DOHH2 (cell line): ENCODE data around the gene SIPA1L3.

ENCODE experiments used
- H3F3A ChIP-seq: fragments of 200-600 bp; sonication (generic), shearing (Covaris generic); 2 replicates; pipeline ENCODE4 v1.6.0; 2016; ENCODE audit warnings: antibody characterized with exemption, mild to moderate bottlenecking; ENCODE audit not compliant: control insufficient read depth, insufficient read depth
- H3K27ac ChIP-seq: fragments of 200-600 bp; sonication (generic); 2 replicates; pipeline ENCODE4 v1.5.1; 2014; ENCODE audit warnings: low read depth, mild to moderate bottlenecking, low read length, moderate library complexity
- H3K27me3 ChIP-seq: fragments of 200-600 bp; sonication (generic); 2 replicates; pipeline ENCODE4 v1.6.1; 2014; ENCODE audit warnings: mild to moderate bottlenecking, low read length, mixed read lengths; ENCODE audit not compliant: control insufficient read depth
- H3K36me3 ChIP-seq: fragments of 200-600 bp; sonication (generic); 2 replicates; pipeline ENCODE4 v1.6.1; 2014; ENCODE audit warnings: mild to moderate bottlenecking, low read length, moderate library complexity, mixed read lengths; ENCODE audit not compliant: control insufficient read depth
- H3K4me1 ChIP-seq: fragments of 200-600 bp; sonication (generic); 2 replicates; pipeline ENCODE4 v1.6.1; 2014; ENCODE audit warnings: mild to moderate bottlenecking, low read length, mixed read lengths; ENCODE audit not compliant: control insufficient read depth
- H3K4me2 ChIP-seq: fragments of 200-600 bp; sonication (generic); 2 replicates; pipeline ENCODE4 v1.6.0; 2014; ENCODE audit warnings: mild to moderate bottlenecking, low read length, moderate library complexity
- H3K4me3 ChIP-seq: fragments of 200-600 bp; sonication (generic); 2 replicates; pipeline ENCODE4 v1.5.1; 2014; ENCODE audit warnings: mild to moderate bottlenecking, low read length, mixed read lengths
- H3K79me2 ChIP-seq: fragments of 200-600 bp; sonication (generic); 2 replicates; pipeline ENCODE4 v1.6.1; 2014; ENCODE audit warnings: mild to moderate bottlenecking, low read length, mixed read lengths; ENCODE audit not compliant: control insufficient read depth
- H3K9me2 ChIP-seq: fragments of 200-600 bp; sonication (generic); replicated peaks from 2 replicates; pipeline ENCODE4 v1.6.1; 2014; ENCODE audit warnings: mild to moderate bottlenecking, low read length, mixed read lengths; ENCODE audit not compliant: control insufficient read depth
- H3K9me3 ChIP-seq: fragments of 200-600 bp; sonication (generic); 2 replicates; pipeline ENCODE4 v1.6.1; 2014; ENCODE audit warnings: antibody characterized with exemption, low read length, mixed read lengths; ENCODE audit not compliant: control insufficient read depth, insufficient read depth
- H4K20me1 ChIP-seq: fragments of 200-600 bp; sonication (generic); 2 replicates; pipeline ENCODE4 v1.6.0; 2014; ENCODE audit warnings: low read depth, mild to moderate bottlenecking, antibody characterized with exemption, low read length, moderate library complexity; ENCODE audit not compliant: control insufficient read depth, insufficient read depth
- EZH2phosphoT487 ChIP-seq: fragments of 200-600 bp; sonication (generic); IDR thresholded peaks from 2 replicates; pipeline ENCODE4 v1.6.1; 2017; ENCODE audit warnings: borderline replicate concordance, mild to moderate bottlenecking, antibody characterized with exemption, low read length, moderate library complexity, mixed read lengths
- TF ChIP-seq, protein P1 (sequence below): fragments of 200-600 bp; sonication (generic); IDR thresholded peaks from one replicate; pipeline ENCODE4 v1.5.1; 2014; ENCODE audit warnings: antibody characterized with exemption, mild to moderate bottlenecking, low read depth, low read length; ENCODE audit not compliant: poor library complexity, severe bottlenecking

The SIPA1L3 gene

DNA sequence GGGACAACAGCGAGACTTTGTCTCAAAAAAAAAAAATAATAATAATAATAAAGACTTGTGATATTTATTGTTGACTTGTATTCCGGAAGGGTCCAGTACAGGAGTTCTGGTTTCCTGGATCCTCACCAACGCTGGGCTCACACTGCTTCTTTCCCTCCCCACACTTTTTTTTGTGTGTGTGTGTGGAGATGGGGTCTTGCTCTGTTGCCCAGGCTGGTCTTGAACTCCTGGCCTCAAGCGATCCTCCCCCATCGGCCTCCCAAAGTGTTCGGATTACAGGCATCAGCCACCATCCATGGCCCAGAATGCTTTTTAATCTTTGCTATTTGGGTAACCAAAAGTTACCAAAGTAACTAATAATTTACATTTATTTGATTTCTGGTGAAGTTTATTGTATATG lies 39.1 kb downstream of the SIPA1L3 start:
- H3K9me2 ChIP-seq: no peaks in the 10 kb centered on the region
- no peak overlapping the region for H3K4me3 ChIP-seq
- H3F3A ChIP-seq: peaks cover 5% of the 10 kb centered on the region
- peaks cover 3% of the 10 kb centered on the region for H3K36me3 ChIP-seq
- H3K27me3 ChIP-seq: no peaks in the 10 kb centered on the region
- peaks cover 29% of the 10 kb centered on the region for H3K4me1 ChIP-seq
- no peak for TF ChIP-seq EZH2phosphoT487
- TF ChIP-seq, protein P1, sequence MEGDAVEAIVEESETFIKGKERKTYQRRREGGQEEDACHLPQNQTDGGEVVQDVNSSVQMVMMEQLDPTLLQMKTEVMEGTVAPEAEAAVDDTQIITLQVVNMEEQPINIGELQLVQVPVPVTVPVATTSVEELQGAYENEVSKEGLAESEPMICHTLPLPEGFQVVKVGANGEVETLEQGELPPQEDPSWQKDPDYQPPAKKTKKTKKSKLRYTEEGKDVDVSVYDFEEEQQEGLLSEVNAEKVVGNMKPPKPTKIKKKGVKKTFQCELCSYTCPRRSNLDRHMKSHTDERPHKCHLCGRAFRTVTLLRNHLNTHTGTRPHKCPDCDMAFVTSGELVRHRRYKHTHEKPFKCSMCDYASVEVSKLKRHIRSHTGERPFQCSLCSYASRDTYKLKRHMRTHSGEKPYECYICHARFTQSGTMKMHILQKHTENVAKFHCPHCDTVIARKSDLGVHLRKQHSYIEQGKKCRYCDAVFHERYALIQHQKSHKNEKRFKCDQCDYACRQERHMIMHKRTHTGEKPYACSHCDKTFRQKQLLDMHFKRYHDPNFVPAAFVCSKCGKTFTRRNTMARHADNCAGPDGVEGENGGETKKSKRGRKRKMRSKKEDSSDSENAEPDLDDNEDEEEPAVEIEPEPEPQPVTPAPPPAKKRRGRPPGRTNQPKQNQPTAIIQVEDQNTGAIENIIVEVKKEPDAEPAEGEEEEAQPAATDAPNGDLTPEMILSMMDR: no peak
- peaks cover 89% of the 10 kb centered on the region for H3K79me2 ChIP-seq
- H3K27ac ChIP-seq: no peak overlapping the region
- H3K4me2 ChIP-seq: no peak overlapping the region
- no peaks in the 10 kb centered on the region for H3K9me3 ChIP-seq
- no peaks in the 10 kb centered on the region for H4K20me1 ChIP-seq

DNA sequence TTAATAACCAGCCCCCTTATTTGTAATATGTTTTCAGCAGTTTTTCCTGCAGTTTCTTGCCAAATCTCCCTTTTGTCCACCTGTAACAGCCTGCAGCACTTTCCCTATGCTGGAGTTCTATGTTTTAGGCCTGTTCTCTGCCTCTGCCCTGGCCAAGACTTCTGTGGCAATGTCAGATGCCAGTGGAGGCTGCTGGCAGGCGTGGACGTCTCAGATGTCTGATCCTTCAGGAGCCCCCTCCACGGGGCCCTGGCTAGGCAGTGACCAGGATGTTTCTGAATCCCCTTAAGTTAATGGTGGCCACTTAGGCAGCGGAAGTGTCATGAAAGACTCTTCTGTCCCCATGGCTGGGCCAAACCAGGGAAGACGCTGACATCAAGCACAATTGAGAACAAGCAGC lies 40.8 kb downstream of the SIPA1L3 start:
- Histone ChIP-seq H3K4me1 (peaks cover 44% of the 10 kb centered on the region), H3K79me2 (peaks cover 87% of the 10 kb centered on the region), H3K4me2 (no peak overlapping the region), H3K36me3 (peaks cover 3% of the 10 kb centered on the region), H3K4me3 (no peak overlapping the region), H3K27me3 (no peaks in the 10 kb centered on the region), H3K9me2 (no peaks in the 10 kb centered on the region), H3K27ac (no peak overlapping the region; the same call in 1 of the 2 replicates), H3K9me3 (no peaks in the 10 kb centered on the region), H3F3A (peaks cover 8% of the 10 kb centered on the region), H4K20me1 (no peaks in the 10 kb centered on the region)
- no peak for TF ChIP-seq EZH2phosphoT487
- TF ChIP-seq, protein P1: no peak

DNA sequence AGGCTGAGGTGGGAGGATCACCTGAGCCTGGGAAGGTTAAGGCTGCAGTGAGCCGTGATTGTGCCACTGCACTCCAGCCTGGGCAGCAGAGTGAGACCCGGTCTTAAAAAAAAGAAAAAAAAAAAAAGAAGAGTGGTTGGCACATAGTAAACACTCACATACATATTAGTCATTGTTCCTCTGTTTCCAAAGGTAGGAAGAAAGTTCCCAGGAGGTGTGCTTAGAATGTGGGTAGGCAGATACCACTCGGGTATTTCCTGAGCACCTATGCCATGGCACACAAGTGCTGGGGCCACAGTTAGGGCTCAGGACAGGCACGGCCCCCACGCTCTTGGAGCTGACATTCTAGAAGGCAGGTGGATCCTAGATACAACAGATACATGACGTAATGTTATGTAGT lies 41.4 kb downstream of the SIPA1L3 start:
- no peak overlapping the region; the same call in 1 of the 2 replicates for H3K27ac ChIP-seq
- H3K4me3 ChIP-seq: no peak overlapping the region
- H3K79me2 ChIP-seq: peaks cover 87% of the 10 kb centered on the region

More for the DNA sequence above, 41.4 kb downstream of the SIPA1L3 start:
- Histone ChIP-seq H3K4me2 (no peak overlapping the region), H4K20me1 (no peaks in the 10 kb centered on the region), H3K4me1 (peaks cover 50% of the 10 kb centered on the region), H3F3A (peaks cover 8% of the 10 kb centered on the region), H3K9me3 (no peaks in the 10 kb centered on the region), H3K36me3 (peaks cover 3% of the 10 kb centered on the region), H3K9me2 (no peaks in the 10 kb centered on the region), H3K27me3 (no peaks in the 10 kb centered on the region)
- TF ChIP-seq, protein P1: no peak
- no peak for TF ChIP-seq EZH2phosphoT487
